GM23338 (cell line): ENCODE measurements around the gene FZD7. TPM values are rescaled to one million over a fixed set of nuclear protein-coding genes. Genes with fewer than 3 reads are reported as not detected.

Experiments used
- ATAC-seq: fragments of 200-7000 bp; cut with Tn5 transposase; 3 replicates; pipeline ENCODE4 v1.9.1; 2020
- DNase-seq: peaks from one replicate; pipeline ENCODE4 v3.0.0-alpha.2; 2015; ENCODE audit warnings: low spot score
- H2AFZ ChIP-seq: fragments of 200-600 bp; sonication (generic); 2 replicates; pipeline ENCODE4 v1.8.0; 2016; ENCODE audit warnings: antibody characterized with exemption, mild to moderate bottlenecking, moderate library complexity
- H3F3A ChIP-seq: fragments of 200-600 bp; sonication (generic); replicated peaks from 2 replicates; pipeline ENCODE4 v1.8.0; 2017; ENCODE audit warnings: antibody characterized with exemption, mixed run types, low read depth
- H3K27ac ChIP-seq: fragments of 200-600 bp; sonication (generic); 2 replicates; pipeline ENCODE4 v1.6.1; 2016; ENCODE audit warnings: low read depth
- H3K27me3 ChIP-seq: fragments of 200-600 bp; sonication (generic); 2 replicates; pipeline ENCODE4 v1.8.0; 2016; ENCODE audit warnings: mild to moderate bottlenecking, mixed run types, moderate library complexity; ENCODE audit not compliant: insufficient read depth
- H3K36me3 ChIP-seq: fragments of 200-600 bp; sonication (generic); 2 replicates; pipeline ENCODE4 v1.8.0; 2016; ENCODE audit warnings: mild to moderate bottlenecking; ENCODE audit not compliant: insufficient read depth
- H3K4me1 ChIP-seq: fragments of 200-600 bp; sonication (generic); 2 replicates; pipeline ENCODE4 v1.8.0; 2016; ENCODE audit warnings: mild to moderate bottlenecking, moderate library complexity; ENCODE audit not compliant: insufficient read depth
- H3K4me2 ChIP-seq: fragments of 200-600 bp; sonication (generic); 2 replicates; pipeline ENCODE4 v1.7.1; 2017; ENCODE audit warnings: mixed run types
- H3K4me3 ChIP-seq: fragments of 200-600 bp; sonication (generic); 2 replicates; pipeline ENCODE4 v1.6.1; 2016; ENCODE audit warnings: mixed run types
- H3K79me2 ChIP-seq: fragments of 200-600 bp; sonication (generic); replicated peaks from 2 replicates; pipeline ENCODE4 v1.8.0; 2017; ENCODE audit warnings: mild to moderate bottlenecking; ENCODE audit not compliant: insufficient read depth
- H3K9me2 ChIP-seq: fragments of 200-600 bp; sonication (generic); 2 replicates; pipeline ENCODE4 v1.8.0; 2017; ENCODE audit not compliant: insufficient read depth
- H4K20me1 ChIP-seq: fragments of 200-600 bp; sonication (generic); replicated peaks from 2 replicates; pipeline ENCODE4 v1.8.0; 2017; ENCODE audit warnings: mild to moderate bottlenecking; ENCODE audit not compliant: insufficient read depth
- H3K27ac Mint-ChIP-seq: 2 replicates; pipeline ENCODE4 v1.8.0; 2020; ENCODE audit warnings: inconsistent platforms, mild to moderate bottlenecking, moderate library complexity, mixed read lengths
- H3K27me3 Mint-ChIP-seq: 3 replicates; pipeline ENCODE4 v1.8.0; 2022; ENCODE audit warnings: low read depth, mild to moderate bottlenecking, moderate library complexity, mixed read lengths, inconsistent platforms; ENCODE audit not compliant: insufficient read depth, poor library complexity
- H3K36me3 Mint-ChIP-seq: 3 replicates; pipeline ENCODE4 v1.8.0; 2021; ENCODE audit warnings: low read depth, mild to moderate bottlenecking, inconsistent platforms, moderate library complexity, mixed read lengths
- H3K4me1 Mint-ChIP-seq: 3 replicates; pipeline ENCODE4 v1.8.0; 2020; ENCODE audit warnings: mild to moderate bottlenecking, inconsistent platforms, mixed read lengths
- H3K4me3 Mint-ChIP-seq: 3 replicates; pipeline ENCODE4 v1.8.0; 2021; ENCODE audit warnings: moderate library complexity, mild to moderate bottlenecking, inconsistent platforms, mixed read lengths
- H3K9me3 Mint-ChIP-seq: 3 replicates; pipeline ENCODE4 v1.8.0; 2020; ENCODE audit warnings: moderate library complexity, mild to moderate bottlenecking, inconsistent platforms, mixed read lengths
- CREB1 ChIP-seq: fragments of 250-450 bp; sonication (Bioruptor Pico); IDR thresholded peaks from 2 replicates; pipeline ENCODE4 v1.5.0; 2020; ENCODE audit warnings: low read depth, mild to moderate bottlenecking, moderate library complexity
- CTCF ChIP-seq, 2 experiments: fragments of 200-600 bp in 1 of 2; sonication (generic) in 1 of 2; conservative IDR thresholded peaks; 2 replicates each; pipeline versions ENCODE4 v1.5.1 to v1.6.1; 2016 to 2017; ENCODE audit warnings: antibody characterized with exemption in 2 of 2, low read depth in 2 of 2, mild to moderate bottlenecking in 2 of 2, moderate library complexity in 1 of 2
- ETS1 ChIP-seq: IDR thresholded peaks from 2 replicates; pipeline ENCODE4 v1.6.1; 2016; ENCODE audit warnings: antibody characterized with exemption
- EZH2 ChIP-seq: fragments of 200-600 bp; sonication (generic); IDR thresholded peaks from one replicate; pipeline ENCODE4 v1.8.0; 2017; ENCODE audit warnings: antibody characterized with exemption, mild to moderate bottlenecking, low read depth; ENCODE audit not compliant: unreplicated experiment
- EZH2phosphoT487 ChIP-seq: fragments of 200-600 bp; sonication (generic); IDR thresholded peaks from one replicate; pipeline ENCODE4 v1.8.1; 2018; ENCODE audit warnings: antibody characterized with exemption; ENCODE audit not compliant: unreplicated experiment
- JUNB ChIP-seq: IDR thresholded peaks from one replicate; pipeline ENCODE4 v1.6.1; 2016; ENCODE audit warnings: antibody characterized with exemption; ENCODE audit not compliant: unreplicated experiment
- NANOG ChIP-seq: IDR thresholded peaks from 2 replicates; pipeline ENCODE4 v1.6.1; 2016; ENCODE audit warnings: antibody characterized with exemption, borderline replicate concordance
- POLR2AphosphoS5 ChIP-seq: IDR thresholded peaks from 2 replicates; pipeline ENCODE4 v1.6.1; 2016; ENCODE audit warnings: antibody characterized with exemption, low read depth
- REST ChIP-seq: IDR thresholded peaks from one replicate; pipeline ENCODE4 v1.6.1; 2018; ENCODE audit warnings: antibody characterized with exemption; ENCODE audit not compliant: unreplicated experiment
- STAT1 ChIP-seq: IDR thresholded peaks from one replicate; pipeline ENCODE4 v1.6.1; 2016; ENCODE audit warnings: antibody characterized with exemption; ENCODE audit not compliant: unreplicated experiment
- ZNF114 ChIP-seq: fragments of 250-450 bp; sonication (Bioruptor Pico); IDR thresholded peaks from 2 replicates; pipeline ENCODE4 v1.5.0; 2020; ENCODE audit warnings: mild to moderate bottlenecking, moderate library complexity
- ZNF331 ChIP-seq: fragments of 250-450 bp; sonication (Bioruptor Pico); IDR thresholded peaks from 2 replicates; pipeline ENCODE4 v1.5.0; 2020; ENCODE audit warnings: low read depth, mild to moderate bottlenecking, moderate library complexity
- polyA plus RNA-seq: library from polyadenylated mRNA; unstranded; fragments of >200 nt; fragmentation: Nextera tagmentation; extraction: Ambion mirVana; gene quantifications from 2 replicates; pipeline ENCODE4 v1.2.1, GENCODE V29; 2016
- total RNA-seq: library from RNA; depleted of rRNA; stranded (reverse); fragments of >200 nt; shearing (Covaris generic); gene quantifications from 2 replicates; pipeline ENCODE4 v1.2.3, GENCODE V29; 2014

FZD7 gene
- total and polyA plus RNA-seq, 2 experiments from 2014 or later: 164 to 435 TPM

GRCh38 chr2:202019689-202020450 lies 13.8 kb upstream of the FZD7 start:
- H4K20me1 ChIP-seq: no peaks in the 10 kb centered on the region
- H3K4me3 Mint-ChIP-seq: no peak overlapping the region
- H3K79me2 ChIP-seq: no peaks in the 10 kb centered on the region
- TF ChIP-seq CTCF (conservative IDR thresholded peaks at IDR 0.05; ENCODE audit: low read depth in 2 of 2): no peak
- TF ChIP-seq ZNF331 (CRISPR knock-in tag): no peak
- no peak for TF ChIP-seq REST
- TF ChIP-seq NANOG: no peak
- TF ChIP-seq JUNB: no peak
- TF ChIP-seq ZNF114 (CRISPR knock-in tag): no peak
- no peak for TF ChIP-seq CREB1
- TF ChIP-seq POLR2AphosphoS5: no peak
- H3K27ac ChIP-seq: no peak overlapping the region
- H3K36me3 ChIP-seq: no peaks in the 10 kb centered on the region
- no peak overlapping the region for H3K4me2 ChIP-seq
- no peak overlapping the region for H3K4me3 ChIP-seq
- H3K4me1 ChIP-seq: peaks cover 42% of the 10 kb centered on the region
- H3K4me1 Mint-ChIP-seq: peaks cover 36% of the 10 kb centered on the region
- no peaks in the 10 kb centered on the region; the same call in 1 of the 2 replicates for H3K9me2 ChIP-seq
- H3K27me3 ChIP-seq: peaks cover 5% of the 10 kb centered on the region
- H3K9me3 Mint-ChIP-seq: no peaks in the 10 kb centered on the region
- H3F3A ChIP-seq: peaks cover 10% of the 10 kb centered on the region
- H2AFZ ChIP-seq: peak overlapping the region; percentile 50; the same call in 1 of the 2 replicates
- H3K27me3 Mint-ChIP-seq: peaks cover 9% of the 10 kb centered on the region
- no peaks in the 10 kb centered on the region for H3K36me3 Mint-ChIP-seq
- DNase-seq (no peak), ATAC-seq (no peak)
- H3K27ac Mint-ChIP-seq: no peak overlapping the region

GRCh38 chr2:202022755-202023154 lies 10.9 kb upstream of the FZD7 start:
- no peaks in the 10 kb centered on the region; the same call in 2 of the 3 replicates for H3K36me3 Mint-ChIP-seq
- Histone ChIP-seq H3K27ac (peak overlapping the region; percentile 76), H3F3A (peaks cover 17% of the 10 kb centered on the region), H3K36me3 (no peaks in the 10 kb centered on the region), H3K27me3 (peaks cover 33% of the 10 kb centered on the region), H3K4me2 (peak overlapping the region; percentile 68), H3K4me1 (peaks cover 53% of the 10 kb centered on the region), H3K79me2 (no peaks in the 10 kb centered on the region), H4K20me1 (no peaks in the 10 kb centered on the region), H3K9me2 (no peaks in the 10 kb centered on the region), H2AFZ (no peak overlapping the region), H3K4me3 (peak overlapping the region; percentile 31)
- no peaks in the 10 kb centered on the region for H3K9me3 Mint-ChIP-seq
- ATAC-seq: no peak
- peak overlapping the region; percentile 50 for H3K27ac Mint-ChIP-seq
- peaks cover 54% of the 10 kb centered on the region for H3K4me1 Mint-ChIP-seq
- peak overlapping the region; percentile 55 for H3K4me3 Mint-ChIP-seq
- H3K27me3 Mint-ChIP-seq: peaks cover 24% of the 10 kb centered on the region
- DNase-seq: no peak
- no peak for TF ChIP-seq ETS1
- no peak for TF ChIP-seq CTCF (conservative IDR thresholded peaks at IDR 0.05; ENCODE audit: low read depth in 2 of 2)
- TF ChIP-seq EZH2phosphoT487: no peak
- TF ChIP-seq STAT1: no peak
- TF ChIP-seq NANOG: no peak
- TF ChIP-seq ZNF114 (CRISPR knock-in tag): no peak
- no peak for TF ChIP-seq EZH2
- no peak for TF ChIP-seq CREB1
- TF ChIP-seq POLR2AphosphoS5: no peak
